CMK (cell line): ENCODE measurements around the gene REC8.

Experiments used
- DNase-seq: peaks from one replicate; pipeline ENCODE4 v3.0.0-alpha.2; 2010; ENCODE audit warnings: low read depth

The REC8 gene

DNA sequence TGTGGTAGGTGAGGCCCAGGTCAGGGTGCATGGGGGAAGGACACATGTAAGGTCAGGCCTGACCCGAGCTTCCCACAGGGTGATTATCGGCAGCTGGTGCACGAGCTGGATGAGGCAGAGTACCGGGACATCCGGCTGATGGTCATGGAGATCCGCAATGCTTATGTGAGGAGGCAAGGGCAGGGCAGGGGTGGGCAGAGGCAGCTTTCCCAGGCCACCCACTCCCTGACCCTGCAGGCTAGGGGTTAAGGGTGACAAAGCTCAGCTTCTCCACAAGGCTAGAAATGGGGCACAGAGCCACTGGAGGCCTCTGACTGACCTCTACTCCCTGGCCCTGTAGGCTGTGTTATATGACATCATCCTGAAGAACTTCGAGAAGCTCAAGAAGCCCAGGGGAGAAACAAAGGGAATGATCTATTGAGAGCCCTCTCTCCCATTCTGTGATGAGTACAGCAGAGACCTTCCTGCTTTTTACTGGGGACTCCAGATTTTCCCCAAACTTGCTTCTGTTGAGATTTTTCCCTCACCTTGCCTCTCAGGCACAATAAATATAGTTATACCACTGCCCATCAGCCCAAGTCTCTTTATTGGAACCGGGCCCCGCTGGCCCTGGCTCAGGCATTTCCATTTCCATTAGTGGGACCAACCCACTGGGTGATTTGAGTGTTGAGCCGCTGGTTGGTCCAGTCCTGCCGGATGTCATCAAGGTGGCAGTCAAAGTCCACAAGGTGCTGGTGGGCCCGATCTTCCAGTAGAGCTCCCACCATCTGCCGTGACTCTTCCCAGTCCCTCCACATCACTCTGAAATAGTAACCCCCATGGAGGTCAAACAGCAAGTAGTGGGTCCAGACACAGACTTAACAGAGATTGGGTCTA is 33.2 kb upstream of the REC8 start:
- DNase-seq, result no peak

GRCh38 chr14:24139272-24139934 is 32.5 kb upstream of the REC8 start:
- no peak for DNase-seq

GRCh38 chr14:24141097-24141880 is 30.6 kb upstream of the REC8 start, which contains the start of gene EMC9:
Gene EMC9, minus strand, starts transcription at chr14:24141591. Its CDS starts 287 bp downstream, at chr14:24141304.
- peak; percentile 95 for DNase-seq

GRCh38 chr14:24143511-24143910 is 28.4 kb upstream of the REC8 start:
- no peak for DNase-seq

DNA sequence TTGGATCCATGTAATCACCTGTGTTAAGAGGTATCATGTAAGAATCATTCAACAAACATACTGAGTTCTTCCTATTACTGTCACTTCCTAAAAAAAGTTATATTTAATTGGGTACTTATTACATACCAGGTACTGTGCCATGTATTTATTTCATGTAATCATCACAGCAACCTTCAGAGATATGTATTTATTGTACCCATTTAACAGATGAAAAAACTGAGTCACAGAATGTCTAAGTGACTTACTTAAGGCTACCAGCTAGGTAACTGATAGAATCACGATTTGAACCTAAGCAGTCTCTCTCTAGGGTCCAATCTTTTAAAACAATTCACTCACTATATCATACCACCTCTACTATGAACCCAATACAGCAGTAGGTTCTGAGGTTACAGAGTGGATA is 27.4 kb upstream of the REC8 start:
- DNase-seq, result no peak

GRCh38 chr14:24145219-24145618 is 26.7 kb upstream of the REC8 start:
- DNase-seq, result no peak

DNA sequence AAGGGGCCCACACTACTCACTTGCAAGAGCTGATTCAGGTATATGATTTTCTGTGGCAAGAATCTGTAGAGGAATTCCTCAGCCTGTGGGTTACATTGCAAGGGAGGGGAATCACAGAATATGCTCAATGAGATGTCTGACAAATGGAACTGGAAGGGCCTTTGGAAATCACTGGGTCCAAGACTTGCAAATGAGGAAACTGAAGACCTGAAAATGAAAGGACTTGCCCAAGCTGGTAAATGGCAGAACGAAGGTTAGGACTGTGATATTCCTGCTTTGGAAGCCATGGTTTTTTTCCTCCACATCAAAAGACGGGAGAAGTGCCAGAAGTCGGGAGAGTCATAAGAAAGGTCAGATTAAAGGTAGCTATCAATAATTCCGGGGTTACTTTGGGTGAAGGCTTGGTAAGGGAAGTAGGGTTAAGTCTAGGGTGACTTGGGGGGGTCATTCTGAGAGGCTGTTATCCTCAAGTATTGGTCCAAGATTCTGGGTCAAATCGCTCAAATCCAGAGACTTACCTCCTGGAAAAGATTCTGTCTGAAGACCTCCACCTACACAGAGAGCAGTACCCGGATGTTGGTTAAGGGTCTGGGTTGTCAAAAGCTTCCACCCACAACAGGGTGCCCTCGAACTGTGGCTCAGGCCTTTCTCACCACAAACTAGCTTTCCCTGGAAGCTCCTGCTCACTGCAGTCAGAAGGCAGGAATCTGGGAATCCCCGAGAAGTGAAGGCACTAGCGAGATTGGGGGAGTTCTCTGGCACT is 26.0 kb upstream of the REC8 start:
- DNase-seq, result no peak

DNA sequence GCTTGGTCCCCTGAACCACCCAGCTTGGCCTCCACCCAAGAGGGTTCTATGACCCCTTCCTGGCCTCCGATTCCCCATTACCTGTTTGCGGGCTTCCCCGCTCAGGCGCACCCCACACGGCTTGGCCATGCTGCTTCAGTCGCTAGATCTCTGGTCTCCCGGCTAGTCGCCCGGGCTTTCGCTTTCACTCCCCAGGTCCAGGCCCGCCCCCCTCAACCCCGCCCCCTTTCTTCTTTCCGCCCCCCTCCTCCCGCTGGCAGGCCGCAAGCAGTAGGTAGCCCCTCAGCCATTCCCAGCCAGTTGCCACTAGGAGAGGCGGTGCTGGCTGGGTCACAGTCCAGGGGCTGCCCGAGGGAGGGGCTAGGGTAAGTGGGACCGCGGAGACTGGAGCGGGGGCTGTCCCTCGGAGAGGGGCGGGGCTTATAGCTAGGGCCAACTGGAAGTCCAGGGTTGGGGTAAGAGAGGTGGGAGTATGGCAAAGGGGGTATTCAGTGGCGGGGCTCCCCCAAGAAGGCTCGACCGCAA is 25.4 kb upstream of the REC8 start, which contains the start of gene PSME2:
Gene PSME2, minus strand, starts transcription at position 158 of the 525 bp plus-strand sequence. Its CDS starts 29 bp downstream, at position 129.
- DNase-seq, result peak; percentile 93

DNA sequence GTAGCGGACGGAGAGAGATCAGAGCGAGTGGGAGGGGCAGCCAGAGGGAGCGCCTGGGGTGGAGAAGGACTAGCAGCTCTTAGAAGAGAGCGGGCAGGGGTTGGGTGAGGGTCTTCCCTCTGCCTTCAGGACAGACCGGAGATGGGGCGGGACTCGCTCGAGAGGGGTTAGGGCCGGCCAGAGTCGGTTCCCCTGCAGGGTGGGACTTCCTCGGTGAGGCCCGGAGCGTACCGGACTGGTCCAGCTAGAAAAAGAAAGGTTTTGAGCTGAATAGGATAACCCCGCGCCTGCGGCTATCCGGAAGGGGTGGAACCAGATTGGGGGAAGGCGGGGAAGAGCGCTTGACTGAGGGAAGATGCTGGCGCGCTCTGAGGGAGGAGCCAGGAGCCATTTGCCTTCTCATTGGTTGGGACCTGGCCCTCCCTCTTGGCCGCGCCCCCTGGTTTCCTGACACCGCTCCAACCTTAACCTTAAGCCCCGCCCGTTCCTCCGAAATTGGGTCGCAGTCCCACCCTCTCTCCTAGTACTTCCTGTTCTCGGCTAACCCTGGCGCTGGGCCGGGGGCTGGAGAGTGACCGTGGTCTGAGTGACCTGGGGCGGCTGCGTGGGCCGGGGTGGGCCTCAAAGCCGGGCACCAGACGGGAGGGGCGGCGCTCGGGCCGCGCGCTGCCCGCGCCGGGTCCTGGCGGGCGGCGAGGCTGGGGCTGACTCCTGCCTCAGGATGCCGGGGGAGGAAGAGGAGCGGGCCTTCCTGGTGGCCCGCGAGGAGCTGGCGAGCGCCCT is 24.7 kb upstream of the REC8 start, which contains the start of gene RNF31:
Gene RNF31, plus strand, starts transcription at position 521 of the 783 bp plus-strand sequence. Its CDS starts 201 bp downstream, at position 722.
- DNase-seq, result peak; percentile 93

DNA sequence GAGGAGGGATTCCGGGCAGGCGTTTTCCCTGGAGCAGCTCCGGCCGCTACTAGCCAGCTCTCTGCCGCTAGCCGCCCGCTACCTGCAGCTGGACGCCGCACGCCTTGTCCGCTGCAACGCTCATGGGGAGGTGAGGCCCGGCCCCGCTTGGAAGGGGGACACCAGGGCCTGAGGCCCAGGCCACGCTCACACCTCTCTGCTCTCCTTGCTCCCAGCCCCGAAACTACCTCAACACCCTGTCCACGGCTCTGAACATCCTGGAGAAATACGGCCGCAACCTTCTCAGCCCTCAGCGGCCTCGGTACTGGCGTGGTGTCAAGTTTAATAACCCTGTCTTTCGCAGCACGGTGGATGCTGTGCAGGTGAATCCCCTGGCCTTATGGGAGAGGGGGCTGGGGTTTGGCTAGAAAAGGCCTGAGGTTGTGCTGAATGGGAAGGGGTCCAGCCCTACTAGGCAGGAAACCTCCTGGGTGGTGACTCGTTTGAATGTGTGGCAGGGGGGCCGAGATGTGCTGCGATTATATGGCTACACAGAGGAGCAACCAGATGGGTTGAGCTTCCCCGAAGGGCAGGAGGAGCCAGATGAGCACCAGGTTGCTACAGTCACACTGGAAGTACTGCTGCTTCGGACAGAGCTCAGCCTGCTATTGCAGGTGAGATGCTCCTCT is 24.0 kb upstream of the REC8 start:
- DNase-seq, result no peak

- no peak for DNase-seq
Measured at GRCh38 chr14:24149302-24149969, 22.4 kb upstream of the REC8 start.

GRCh38 chr14:24150061-24150460 is 21.8 kb upstream of the REC8 start:
- no peak for DNase-seq

DNA sequence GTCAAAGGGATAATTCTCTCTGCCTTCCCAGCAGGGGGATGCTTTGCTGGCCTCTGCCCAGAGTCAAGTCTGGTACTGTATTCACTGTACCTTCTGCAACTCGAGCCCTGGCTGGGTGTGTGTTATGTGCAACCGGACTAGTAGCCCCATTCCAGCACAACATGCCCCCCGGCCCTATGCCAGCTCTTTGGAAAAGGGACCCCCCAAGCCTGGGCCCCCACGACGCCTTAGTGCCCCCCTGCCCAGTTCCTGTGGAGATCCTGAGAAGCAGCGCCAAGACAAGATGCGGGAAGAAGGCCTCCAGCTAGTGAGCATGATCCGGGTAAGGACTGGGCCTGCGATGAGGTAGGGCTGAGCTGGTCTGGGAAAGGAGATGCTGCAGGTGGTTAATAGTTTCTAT is 21.3 kb upstream of the REC8 start:
- no peak for DNase-seq

- no peak for DNase-seq
Measured at GRCh38 chr14:24150993-24151392, 20.9 kb upstream of the REC8 start.

DNA sequence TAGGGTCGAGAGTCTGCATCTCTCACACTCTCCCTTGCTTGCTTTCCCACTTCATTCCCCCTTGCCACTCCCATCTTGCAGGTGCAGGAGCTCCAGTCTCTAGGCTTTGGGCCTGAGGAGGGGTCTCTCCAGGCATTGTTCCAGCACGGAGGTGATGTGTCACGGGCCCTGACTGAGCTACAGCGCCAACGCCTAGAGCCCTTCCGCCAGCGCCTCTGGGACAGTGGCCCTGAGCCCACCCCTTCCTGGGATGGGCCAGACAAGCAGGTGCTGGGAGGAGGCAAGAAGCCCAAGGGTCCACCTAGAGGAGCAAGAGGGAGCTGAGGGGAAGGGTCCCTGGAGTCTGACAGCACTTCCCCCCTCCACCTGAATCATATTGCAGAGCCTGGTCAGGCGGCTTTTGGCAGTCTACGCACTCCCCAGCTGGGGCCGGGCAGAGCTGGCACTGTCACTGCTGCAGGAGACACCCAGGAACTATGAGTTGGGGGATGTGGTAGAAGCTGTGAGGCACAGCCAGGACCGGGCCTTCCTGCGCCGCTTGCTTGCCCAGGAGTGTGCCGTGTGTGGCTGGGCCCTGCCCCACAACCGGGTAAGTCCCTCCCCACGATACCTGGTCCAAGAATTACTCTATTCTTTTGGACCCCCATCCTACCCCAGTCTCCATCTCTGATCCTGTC is 20.3 kb upstream of the REC8 start:
- DNase-seq, result no peak

- no peak for DNase-seq
Measured at GRCh38 chr14:24155100-24155499, 16.8 kb upstream of the REC8 start.

DNA sequence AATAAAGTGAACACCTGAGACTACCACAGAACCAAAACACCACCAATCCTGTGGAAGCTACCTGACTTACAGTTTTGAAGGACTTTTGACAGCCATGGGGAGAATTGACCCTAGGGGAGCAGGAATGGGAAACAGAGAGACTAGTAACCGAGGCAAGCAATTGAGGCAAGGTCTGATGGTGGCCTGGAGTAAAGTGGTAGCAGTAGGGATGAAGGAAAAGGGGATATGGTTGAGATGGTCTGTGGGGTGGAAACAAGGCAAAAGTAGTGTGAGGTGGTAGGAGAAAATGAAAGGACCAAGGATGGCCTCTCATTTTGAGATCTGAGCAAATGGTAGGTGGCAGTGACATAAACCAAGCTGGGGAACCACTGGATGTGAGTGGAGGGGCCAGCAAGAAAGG is 15.0 kb upstream of the REC8 start:
- no peak for DNase-seq

DNA sequence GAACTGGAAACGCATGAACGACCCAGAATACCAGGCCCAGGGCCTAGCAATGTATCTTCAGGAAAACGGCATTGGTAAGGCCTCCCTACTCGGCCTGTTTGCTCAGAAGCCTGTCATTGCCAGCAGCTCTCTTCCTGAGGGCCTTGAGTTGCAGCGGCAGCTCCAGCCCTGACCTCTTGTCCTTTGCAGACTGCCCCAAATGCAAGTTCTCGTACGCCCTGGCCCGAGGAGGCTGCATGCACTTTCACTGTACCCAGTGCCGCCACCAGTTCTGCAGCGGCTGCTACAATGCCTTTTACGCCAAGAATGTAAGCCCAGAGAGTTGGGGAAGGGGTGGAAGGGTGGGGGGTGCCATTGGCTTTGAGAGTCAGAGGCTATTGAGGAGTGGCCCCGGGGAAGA is 14.5 kb upstream of the REC8 start:
- no peak for DNase-seq
